Middle frontal gyrus (tissue), 1 donor: ENCODE measurements around the gene IFT57.

ENCODE experiments used
- DNase-seq: peaks from one replicate; pipeline ENCODE4 v3.0.0-alpha.2; 2015; ENCODE audit warnings: low spot score; ENCODE audit errors: extremely low spot score

The IFT57 gene

DNA sequence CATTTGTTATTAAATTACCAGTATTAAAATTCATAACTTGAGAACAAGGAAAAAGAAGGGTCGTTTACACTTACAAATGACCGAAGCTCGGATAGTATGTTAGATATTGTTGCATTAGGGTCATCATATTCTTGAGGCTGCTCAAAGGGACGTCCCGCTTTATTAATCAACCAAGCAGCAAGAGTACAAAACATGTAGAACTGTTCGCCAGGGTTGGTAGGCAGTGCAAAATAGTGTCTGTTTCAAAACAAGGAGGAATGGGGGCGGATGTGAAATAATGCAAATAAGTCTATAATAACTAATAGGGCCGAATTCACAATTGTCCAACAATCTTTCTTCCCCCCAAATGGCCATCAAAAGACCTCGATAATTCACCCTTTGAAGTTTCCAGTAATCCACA, 2.9 kb downstream of the IFT57 start:
- DNase-seq: no peak

DNA sequence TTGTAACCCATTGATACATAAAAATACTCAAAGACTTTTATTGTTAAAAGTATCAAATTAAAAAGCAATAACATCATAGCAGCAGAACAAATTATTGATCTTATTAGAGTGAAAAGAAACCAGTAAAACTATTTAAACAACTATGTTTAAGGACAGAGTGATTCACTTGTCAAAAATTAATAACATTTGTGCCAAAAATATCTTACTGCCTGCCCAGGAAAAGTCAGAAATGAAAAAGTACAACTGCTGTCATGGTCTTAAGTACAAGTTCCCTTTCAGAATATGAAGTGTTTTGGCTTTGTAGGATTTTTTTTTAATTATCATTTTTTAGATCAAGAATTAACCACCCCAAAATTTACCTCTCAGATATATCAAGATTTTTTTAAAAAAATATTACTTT, 3.4 kb downstream of the IFT57 start:
- DNase-seq: no peak

- no peak for DNase-seq
Observed at GRCh38 chr3:108215871-108216270, 6.4 kb downstream of the IFT57 start.

GRCh38 chr3:108209579-108209978, 12.6 kb downstream of the IFT57 start:
- no peak for DNase-seq

- no peak for DNase-seq
Observed at GRCh38 chr3:108208831-108209230, 13.4 kb downstream of the IFT57 start.

GRCh38 chr3:108202834-108203233, 19.4 kb downstream of the IFT57 start:
- no peak for DNase-seq

DNA sequence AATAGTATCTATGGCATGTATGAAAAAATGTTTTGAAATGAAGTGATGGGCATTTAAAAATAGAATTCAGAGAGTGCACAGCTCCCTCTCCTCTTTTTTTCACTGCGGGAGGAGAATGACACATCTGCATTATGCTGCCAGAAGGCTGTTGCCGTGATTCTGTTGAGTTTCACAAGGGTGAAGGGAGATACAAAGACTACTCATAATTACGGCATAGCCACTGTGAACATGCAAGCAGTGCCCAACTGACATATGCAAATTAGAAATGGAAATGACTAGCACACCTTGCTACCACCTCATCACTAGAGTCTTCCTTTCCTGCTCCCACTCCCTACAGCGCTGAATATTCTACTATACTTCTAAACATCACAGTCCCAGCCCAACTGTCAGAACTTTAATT, 20.1 kb downstream of the IFT57 start:
- no peak for DNase-seq

DNA sequence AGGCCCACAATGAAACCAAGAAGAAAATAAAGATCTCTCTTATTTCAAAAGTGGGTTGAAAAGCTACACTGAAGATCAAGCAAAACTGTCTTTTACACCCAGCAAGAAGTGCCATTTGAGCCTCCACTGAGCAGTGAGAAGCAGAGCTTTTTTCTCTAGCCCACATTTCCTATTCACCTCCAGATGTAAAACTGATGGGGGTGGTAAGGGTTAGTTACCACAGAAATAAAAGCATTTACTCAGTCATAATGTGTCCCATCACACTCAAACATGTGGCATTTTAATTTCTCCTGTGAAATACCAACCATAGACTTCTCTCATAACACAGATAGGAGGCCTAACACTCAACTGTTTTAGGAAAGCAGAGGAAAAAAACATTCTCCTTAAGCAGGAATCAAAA, 21.0 kb downstream of the IFT57 start:
- DNase-seq: no peak

- DNase-seq: no peak
Observed at GRCh38 chr3:108200578-108200977, 21.6 kb downstream of the IFT57 start.

- DNase-seq: no peak
Observed at GRCh38 chr3:108200024-108200423, 22.2 kb downstream of the IFT57 start.

DNA sequence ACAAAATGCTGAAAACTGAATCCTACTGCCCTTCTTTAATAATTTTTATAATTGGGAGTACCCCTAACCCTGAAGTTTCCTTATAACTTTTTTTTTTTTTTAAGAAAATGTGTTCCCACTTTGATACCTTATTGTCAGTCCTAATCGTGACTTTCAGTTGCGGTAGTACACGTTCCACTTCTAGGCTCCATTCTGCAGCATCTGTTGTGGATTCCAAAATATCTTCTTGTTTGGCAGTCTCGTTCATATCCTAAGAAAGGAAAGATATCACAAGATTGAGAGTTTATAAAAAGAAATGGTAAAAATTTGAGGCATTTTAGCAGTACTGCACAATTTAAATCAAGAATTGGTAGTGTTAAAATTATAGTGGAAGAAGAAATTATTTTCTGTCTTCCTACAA, 30.8 kb downstream of the IFT57 start:
- no peak for DNase-seq

DNA sequence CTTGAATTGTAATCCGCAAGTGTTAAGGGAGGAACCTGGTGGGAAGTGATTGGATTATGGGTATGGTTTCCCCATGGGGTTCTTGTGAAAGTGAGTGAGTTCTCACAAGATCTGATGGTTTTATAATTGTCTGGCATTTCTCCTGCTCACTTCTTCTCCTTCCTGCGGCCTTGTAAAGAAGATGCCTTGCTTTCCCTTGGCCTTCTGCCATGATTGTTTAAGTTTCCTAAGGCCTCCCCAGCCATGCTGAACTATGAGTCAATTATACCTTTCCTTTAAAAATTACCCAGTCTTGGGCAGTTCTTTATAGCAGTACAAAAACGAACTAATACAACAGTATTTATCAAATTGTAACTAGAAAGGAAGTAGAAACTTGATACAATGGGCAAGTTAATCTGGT, 31.9 kb downstream of the IFT57 start:
- DNase-seq: no peak

GRCh38 chr3:108189440-108189839, 32.8 kb downstream of the IFT57 start:
- DNase-seq: no peak

DNA sequence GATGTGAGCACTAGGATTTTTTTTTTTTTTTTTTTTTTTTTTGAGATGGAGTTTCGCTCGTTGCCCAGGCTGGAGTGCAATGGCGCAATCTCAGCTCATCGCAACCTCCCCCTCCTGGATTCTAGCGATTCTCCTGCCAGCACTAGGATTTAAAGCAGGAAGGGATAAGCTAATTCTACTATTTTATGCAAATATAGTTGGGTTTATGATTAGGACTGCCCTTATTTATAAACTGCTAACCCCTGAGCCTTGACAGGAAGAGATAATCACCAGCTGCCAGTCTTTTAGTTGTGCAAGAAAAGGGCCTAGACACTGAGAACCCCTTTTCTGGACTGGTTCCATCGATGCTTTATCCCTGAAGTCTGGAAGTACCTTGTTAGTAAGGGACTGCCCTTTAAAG, 36.7 kb downstream of the IFT57 start:
- no peak for DNase-seq

GRCh38 chr3:108184824-108185223, 37.4 kb downstream of the IFT57 start:
- DNase-seq: no peak

DNA sequence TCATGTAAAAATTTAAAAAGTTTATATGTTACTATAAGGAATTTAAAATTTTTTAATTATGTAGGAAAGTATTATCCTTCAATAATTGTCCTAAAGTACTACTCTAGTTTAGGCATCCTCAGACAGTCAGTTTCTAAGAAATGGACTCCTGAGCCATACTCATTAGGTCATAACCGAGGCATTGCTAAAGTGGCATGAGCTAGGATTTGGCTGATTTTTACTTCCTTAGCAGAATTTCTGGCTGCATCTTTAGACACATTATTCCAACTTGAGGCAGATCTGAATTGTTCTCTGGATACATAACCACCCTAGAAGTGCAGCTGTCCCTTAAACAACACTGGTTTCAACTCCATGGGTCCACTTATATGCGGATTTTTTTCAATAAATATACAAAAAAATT, 38.3 kb downstream of the IFT57 start:
- no peak for DNase-seq

DNA sequence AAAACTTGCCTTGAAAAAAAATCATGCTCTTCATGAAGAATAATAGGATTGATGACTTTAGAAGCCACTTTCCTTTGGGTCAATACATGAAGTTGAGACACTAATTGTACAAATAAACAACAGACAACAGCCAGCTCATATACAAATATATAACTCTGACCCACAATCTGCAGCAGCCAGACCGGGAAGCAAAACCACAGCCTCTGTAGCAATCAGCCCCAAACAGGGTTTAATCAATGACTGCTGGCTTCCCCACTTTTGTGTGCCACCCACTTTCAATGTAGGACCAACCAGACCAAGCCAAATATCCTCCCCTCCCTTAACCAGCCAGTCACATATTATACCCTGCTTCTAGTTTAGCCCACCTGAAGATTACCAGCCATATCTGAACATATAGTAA, 39.0 kb downstream of the IFT57 start:
- DNase-seq: no peak

DNA sequence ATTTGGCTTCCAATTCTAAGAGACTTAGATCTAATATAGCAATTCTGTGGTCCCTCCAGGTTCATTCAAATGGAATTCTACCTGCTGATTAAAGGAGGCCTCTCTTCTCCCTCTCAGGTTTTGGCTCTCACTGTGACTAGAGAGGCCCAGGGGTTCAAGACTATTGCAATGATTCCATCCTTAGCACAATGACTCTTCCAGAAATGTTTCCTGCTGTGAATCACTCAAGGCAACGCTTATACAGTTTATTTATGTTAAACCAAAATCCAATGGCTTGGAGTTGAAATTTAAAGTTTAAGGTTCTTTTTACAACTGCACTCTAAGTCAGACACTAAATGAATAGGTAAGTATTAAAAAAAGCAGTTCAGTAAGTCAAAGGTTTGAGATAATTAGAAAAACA, 39.9 kb downstream of the IFT57 start:
- no peak for DNase-seq

DNA sequence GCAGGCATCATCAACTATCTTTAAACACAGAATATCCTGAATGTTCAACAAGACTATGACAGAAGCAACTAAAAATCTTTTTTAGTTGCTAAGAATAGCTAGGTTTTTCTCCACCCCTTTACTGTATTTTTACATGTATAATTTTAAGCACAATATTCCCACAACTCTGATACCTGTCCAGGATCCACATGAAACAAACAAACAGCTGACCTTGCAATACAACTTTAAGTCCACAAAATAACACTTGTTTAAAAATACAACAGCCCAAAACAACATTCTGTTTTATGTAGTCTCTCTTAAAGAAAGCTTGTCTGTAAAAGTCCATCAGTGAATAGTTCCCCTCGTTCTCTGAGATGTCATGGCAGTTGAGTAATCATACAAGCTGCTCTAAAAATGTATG, 41.1 kb downstream of the IFT57 start:
- DNase-seq: no peak

- no peak for DNase-seq
Observed at GRCh38 chr3:108180194-108180593, 42.0 kb downstream of the IFT57 start.

GRCh38 chr3:108178676-108179075, 43.5 kb downstream of the IFT57 start:
- no peak for DNase-seq

- no peak for DNase-seq
Observed at GRCh38 chr3:108177536-108177935, 44.7 kb downstream of the IFT57 start.

DNA sequence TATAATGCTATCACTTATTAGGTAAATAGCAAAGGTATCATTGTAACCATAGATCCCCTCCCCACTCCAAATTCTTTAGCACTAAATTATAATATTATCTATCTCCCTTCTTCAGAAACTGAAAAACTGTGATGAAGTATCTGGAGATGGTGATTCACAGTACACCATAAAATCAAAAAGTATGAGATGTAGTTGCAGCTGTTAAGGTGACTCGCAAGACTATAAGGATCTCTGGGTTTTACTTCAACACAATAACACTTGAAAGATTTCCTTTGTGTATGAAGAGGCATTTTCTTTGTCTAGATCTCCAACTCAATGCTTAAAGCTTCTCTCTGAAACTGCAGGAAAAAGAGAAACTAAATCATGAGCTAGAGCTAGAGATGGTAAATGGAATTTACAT, 46.9 kb downstream of the IFT57 start:
- DNase-seq: no peak

DNA sequence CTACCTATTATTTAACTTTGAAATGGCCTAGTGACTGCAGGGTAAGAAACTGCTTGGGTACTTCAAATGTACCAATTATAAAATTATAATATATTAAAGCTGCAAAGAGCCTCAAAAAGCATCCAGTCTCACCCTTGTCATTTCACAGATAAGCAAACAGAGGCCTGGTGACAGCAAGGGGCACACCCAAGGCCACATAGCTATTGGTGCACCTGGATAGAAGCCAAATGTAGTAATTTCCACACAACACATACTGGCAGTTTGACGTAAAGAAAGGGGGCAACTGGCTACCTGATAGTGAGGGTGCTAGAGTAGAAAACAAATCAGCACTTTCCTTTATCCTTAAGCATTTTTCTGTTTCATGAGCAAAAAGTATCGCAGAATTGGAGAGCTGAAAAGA, 51.1 kb downstream of the IFT57 start:
- DNase-seq: no peak

- DNase-seq: no peak
Observed at GRCh38 chr3:108164391-108164790, 57.8 kb downstream of the IFT57 start.
